PFSK-1 (cell line): ENCODE results near the gene C2orf81.

Experiments used
- FOXP2 ChIP-seq: optimal IDR thresholded peaks from 2 replicates; pipeline ENCODE3; 2011; ENCODE audit warnings: borderline replicate concordance, control low read depth, inconsistent platforms; ENCODE audit not compliant: insufficient read depth; ENCODE audit errors: extremely low read length, extremely low read depth
- POLR2AphosphoS5 ChIP-seq: IDR thresholded peaks from 2 replicates; pipeline ENCODE4 v1.6.1; 2012; ENCODE audit warnings: low read depth, mild to moderate bottlenecking, control low read depth, low read length, moderate library complexity
- SIN3A ChIP-seq: IDR thresholded peaks from 2 replicates; pipeline ENCODE4 v1.6.1; 2012; ENCODE audit warnings: mild to moderate bottlenecking, low read length, moderate library complexity, borderline replicate concordance; ENCODE audit not compliant: insufficient read depth
- TAF1 ChIP-seq: IDR thresholded peaks from 2 replicates; pipeline ENCODE4 v1.6.1; 2012; ENCODE audit warnings: low read length, control low read depth, borderline replicate concordance; ENCODE audit not compliant: insufficient read depth
- TF ChIP-seq, protein P1 (sequence below), 2 experiments: IDR thresholded peaks; 2 replicates each; pipeline versions ENCODE4 v1.6.1 to v1.8.0; 2011 to 2012; ENCODE audit warnings: low read depth in 2 of 2, low read length in 2 of 2, control low read depth in 1 of 2, inconsistent platforms in 1 of 2, mild to moderate bottlenecking in 1 of 2, moderate library complexity in 1 of 2; ENCODE audit not compliant: insufficient read depth in 1 of 2

C2orf81 gene

GRCh38 chr2:74444498-74445318, 23.3 kb upstream of the C2orf81 start:
- TF ChIP-seq FOXP2, result no peak
- TF ChIP-seq SIN3A, result no peak
- TF ChIP-seq, protein P1, sequence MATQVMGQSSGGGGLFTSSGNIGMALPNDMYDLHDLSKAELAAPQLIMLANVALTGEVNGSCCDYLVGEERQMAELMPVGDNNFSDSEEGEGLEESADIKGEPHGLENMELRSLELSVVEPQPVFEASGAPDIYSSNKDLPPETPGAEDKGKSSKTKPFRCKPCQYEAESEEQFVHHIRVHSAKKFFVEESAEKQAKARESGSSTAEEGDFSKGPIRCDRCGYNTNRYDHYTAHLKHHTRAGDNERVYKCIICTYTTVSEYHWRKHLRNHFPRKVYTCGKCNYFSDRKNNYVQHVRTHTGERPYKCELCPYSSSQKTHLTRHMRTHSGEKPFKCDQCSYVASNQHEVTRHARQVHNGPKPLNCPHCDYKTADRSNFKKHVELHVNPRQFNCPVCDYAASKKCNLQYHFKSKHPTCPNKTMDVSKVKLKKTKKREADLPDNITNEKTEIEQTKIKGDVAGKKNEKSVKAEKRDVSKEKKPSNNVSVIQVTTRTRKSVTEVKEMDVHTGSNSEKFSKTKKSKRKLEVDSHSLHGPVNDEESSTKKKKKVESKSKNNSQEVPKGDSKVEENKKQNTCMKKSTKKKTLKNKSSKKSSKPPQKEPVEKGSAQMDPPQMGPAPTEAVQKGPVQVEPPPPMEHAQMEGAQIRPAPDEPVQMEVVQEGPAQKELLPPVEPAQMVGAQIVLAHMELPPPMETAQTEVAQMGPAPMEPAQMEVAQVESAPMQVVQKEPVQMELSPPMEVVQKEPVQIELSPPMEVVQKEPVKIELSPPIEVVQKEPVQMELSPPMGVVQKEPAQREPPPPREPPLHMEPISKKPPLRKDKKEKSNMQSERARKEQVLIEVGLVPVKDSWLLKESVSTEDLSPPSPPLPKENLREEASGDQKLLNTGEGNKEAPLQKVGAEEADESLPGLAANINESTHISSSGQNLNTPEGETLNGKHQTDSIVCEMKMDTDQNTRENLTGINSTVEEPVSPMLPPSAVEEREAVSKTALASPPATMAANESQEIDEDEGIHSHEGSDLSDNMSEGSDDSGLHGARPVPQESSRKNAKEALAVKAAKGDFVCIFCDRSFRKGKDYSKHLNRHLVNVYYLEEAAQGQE (IDR thresholded peaks at IDR 0.05; ENCODE audit: insufficient read depth in 1 of 2, low read depth in 2 of 2, low read length in 2 of 2), result no peak

DNA sequence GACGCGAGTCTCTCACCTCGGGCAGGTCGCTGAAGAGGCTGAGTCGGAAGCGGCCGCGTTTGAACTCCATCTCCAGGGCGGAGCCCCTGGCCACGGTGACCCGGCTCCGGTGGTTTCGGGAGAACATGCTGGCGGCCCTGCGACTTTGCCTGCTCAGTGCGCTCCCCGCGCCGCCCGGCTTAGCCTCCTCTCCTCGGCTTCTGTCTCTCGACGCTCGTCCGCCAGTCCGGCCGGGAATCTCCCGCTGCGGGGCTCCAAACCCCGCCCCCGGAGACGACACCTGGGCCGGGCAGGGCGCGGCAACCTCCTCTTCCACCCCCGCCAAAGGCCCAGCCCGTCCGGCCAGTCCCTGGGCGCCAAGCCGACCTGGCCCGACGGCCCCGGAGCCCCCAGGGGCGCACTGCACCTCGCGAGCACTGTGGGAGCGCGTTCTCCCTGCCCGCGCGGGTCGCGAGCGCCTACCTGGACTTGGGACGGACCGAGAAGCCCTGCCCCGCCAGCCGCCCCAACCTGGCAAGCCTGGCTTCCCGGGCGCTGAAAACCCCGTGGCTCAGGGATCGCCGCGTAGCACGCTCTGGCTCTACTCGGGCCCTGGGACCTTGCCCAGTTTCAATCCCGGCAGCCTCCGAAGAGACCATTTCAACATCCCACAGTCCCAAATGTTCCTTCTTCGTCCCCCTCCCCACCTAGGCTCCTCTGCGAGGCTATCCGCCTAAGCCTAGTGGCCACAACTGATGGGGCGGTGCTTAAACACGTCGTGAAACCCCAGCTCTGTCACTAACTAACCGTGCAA, 20.5 kb upstream of the C2orf81 start, which contains the start of gene RTKN:
TSS of gene RTKN (minus strand) at position 248 of the 793 bp plus-strand sequence. CDS start at position 127, 121 bp downstream.
- TF ChIP-seq, protein P1 (IDR thresholded peaks at IDR 0.05; ENCODE audit: insufficient read depth in 1 of 2, low read depth in 2 of 2, low read length in 2 of 2), result no peak
- no peak for TF ChIP-seq POLR2AphosphoS5
- no peak for TF ChIP-seq FOXP2
- TF ChIP-seq TAF1, result no peak
- no peak for TF ChIP-seq SIN3A

- TF ChIP-seq, protein P1 (IDR thresholded peaks at IDR 0.05; ENCODE audit: insufficient read depth in 1 of 2, low read depth in 2 of 2, low read length in 2 of 2), result no peak
- TF ChIP-seq SIN3A, result no peak
- TF ChIP-seq POLR2AphosphoS5, result no peak
- TF ChIP-seq FOXP2, result no peak
- TF ChIP-seq TAF1, result no peak
Observed at GRCh38 chr2:74441170-74441689, 19.8 kb upstream of the C2orf81 start.

GRCh38 chr2:74440378-74441169, 19.2 kb upstream of the C2orf81 start:
- TF ChIP-seq POLR2AphosphoS5, result peak; percentile 84
- peak; percentile 84 for TF ChIP-seq FOXP2
- peak; percentile 84; the same call in 1 of the 2 replicates for TF ChIP-seq TAF1
- TF ChIP-seq, protein P1 (IDR thresholded peaks at IDR 0.05; ENCODE audit: insufficient read depth in 1 of 2, low read depth in 2 of 2, low read length in 2 of 2), result 0 out of 4 replicates have a peak, but pooled peaks of 1 of the 2 experiments have one; percentile 50
- TF ChIP-seq SIN3A, result peak; percentile 78; the same call in 1 of the 2 replicates
